Stimulated activated CD8-positive, alpha-beta memory T cell treated with anti-CD3 and anti-CD28 coated beads, Interleukin-7, amount 100 ng/mL, for 24 hours (primary cell): ENCODE data around the gene FRK.
"Not testable (repeated sequence)": the region's sequence is repeated elsewhere in the genome, so short reads cannot be mapped to it uniquely, and the experiment has no call there.

Experiments used
- DNase-seq: peaks from one replicate; pipeline ENCODE4 v3.0.0-alpha.2; 2020; ENCODE audit warnings: low read depth

The FRK gene

GRCh38 chr6:116060572-116061283, at the start of gene FRK:
Gene FRK (minus strand): TSS chr6:116060891. CDS start chr6:116060311, 580 bp downstream.
- no peak for DNase-seq

GRCh38 chr6:116108836-116109235, 48.1 kb upstream of the FRK start:
- no peak for DNase-seq

- no peak for DNase-seq
Observed at GRCh38 chr6:116106146-116106545, 45.5 kb upstream of the FRK start.

- no peak for DNase-seq
Observed at GRCh38 chr6:116105247-116105646, 44.6 kb upstream of the FRK start.

GRCh38 chr6:116104636-116105035, 43.9 kb upstream of the FRK start:
- DNase-seq, result no peak

GRCh38 chr6:116102873-116103272, 42.2 kb upstream of the FRK start:
- no peak for DNase-seq

- DNase-seq, result no peak
Observed at GRCh38 chr6:116101790-116102189, 41.1 kb upstream of the FRK start.

GRCh38 chr6:116101302-116101718, 40.6 kb upstream of the FRK start:
- DNase-seq, result no peak

- peak; percentile 70 for DNase-seq
Observed at GRCh38 chr6:116100419-116101301, 40.0 kb upstream of the FRK start, which contains the start of gene NT5DC1. Gene NT5DC1 (plus strand): TSS chr6:116100853. CDS start chr6:116100931, 78 bp downstream.

GRCh38 chr6:116099036-116099435, 38.3 kb upstream of the FRK start:
- no peak for DNase-seq

GRCh38 chr6:116096979-116097816, 36.5 kb upstream of the FRK start:
- DNase-seq, result no peak

- not testable (repeated sequence) for DNase-seq
Observed at GRCh38 chr6:116096048-116096759, 35.5 kb upstream of the FRK start.

- DNase-seq, result no peak
Observed at GRCh38 chr6:116094041-116094440, 33.4 kb upstream of the FRK start.

GRCh38 chr6:116090251-116090650, 29.6 kb upstream of the FRK start:
- no peak for DNase-seq

- DNase-seq, result no peak
Observed at GRCh38 chr6:116088946-116089345, 28.3 kb upstream of the FRK start.

- DNase-seq, result no peak
Observed at GRCh38 chr6:116087437-116088027, 26.8 kb upstream of the FRK start.

- DNase-seq, result no peak
Observed at GRCh38 chr6:116084284-116084683, 23.6 kb upstream of the FRK start.

- no peak for DNase-seq
Observed at GRCh38 chr6:116083052-116083451, 22.4 kb upstream of the FRK start.

- no peak for DNase-seq
Observed at GRCh38 chr6:116078945-116079344, 18.3 kb upstream of the FRK start.

- no peak for DNase-seq
Observed at GRCh38 chr6:116078522-116078921, 17.8 kb upstream of the FRK start.

- no peak for DNase-seq
Observed at GRCh38 chr6:116074732-116075390, 14.2 kb upstream of the FRK start.
